Stimulated activated CD4-positive, alpha-beta T cell treated with anti-CD3 and anti-CD28 coated beads, Interleukin-4, amount 100 ng/mL, for 48 hours (primary cell): Measurements from ENCODE around the gene CST1.
A peak's percentile ranks its signal among the peaks of the same experiment; 100 is the strongest.
"Not testable (repeated sequence)": the region's sequence is repeated elsewhere in the genome, so short reads cannot be mapped to it uniquely, and the experiment has no call there.

Source experiments
- DNase-seq, 2 donors: peaks; one replicate each; pipeline ENCODE4 v3.0.0-alpha.2; 2020; ENCODE audit warnings: low read depth in 2 of 2

CST1 gene

GRCh38 chr20:23755131-23755611 is 4.4 kb upstream of the CST1 start:
- DNase-seq = not testable (repeated sequence)

- DNase-seq = no peak
Observed at GRCh38 chr20:23754731-23755130, 4.0 kb upstream of the CST1 start.

DNA sequence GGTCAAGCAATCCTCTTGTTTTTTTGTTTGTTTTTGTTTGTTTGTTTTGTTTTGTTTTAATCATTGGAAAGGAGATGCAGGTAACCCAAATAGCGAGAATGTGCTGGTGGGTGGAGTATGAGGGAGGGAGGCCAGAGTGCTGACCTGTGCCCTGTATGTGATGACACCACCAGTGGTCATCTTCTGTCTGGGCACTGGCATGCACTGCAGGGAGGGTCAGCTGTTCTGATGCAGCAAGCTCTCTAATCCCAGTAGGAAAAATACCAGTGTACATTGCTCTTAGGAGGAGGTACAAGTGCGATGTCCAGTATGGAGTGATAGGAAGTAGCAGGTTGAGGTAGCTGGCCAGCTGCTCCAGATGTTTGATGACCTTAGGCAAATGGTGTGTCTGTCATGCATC is 2.9 kb upstream of the CST1 start:
- DNase-seq = no peak

DNA sequence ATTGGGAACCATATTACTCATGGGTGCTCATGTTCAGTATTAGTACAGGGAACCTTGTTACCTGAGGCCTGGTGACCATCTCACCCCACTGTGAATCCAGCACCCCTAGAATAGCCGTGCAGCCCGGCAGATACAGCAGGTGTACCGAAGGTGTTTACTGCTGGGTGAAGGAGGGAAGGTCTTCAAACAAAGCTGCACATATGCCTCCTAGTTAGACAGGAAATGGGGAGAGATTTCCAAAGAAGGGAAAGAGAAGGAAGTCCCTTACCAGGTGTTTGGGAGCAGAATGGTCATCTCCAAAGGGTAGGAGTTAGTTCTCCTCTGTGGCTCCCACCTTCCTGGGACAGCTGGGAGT is 2.4 kb upstream of the CST1 start:
- DNase-seq = no peak

DNA sequence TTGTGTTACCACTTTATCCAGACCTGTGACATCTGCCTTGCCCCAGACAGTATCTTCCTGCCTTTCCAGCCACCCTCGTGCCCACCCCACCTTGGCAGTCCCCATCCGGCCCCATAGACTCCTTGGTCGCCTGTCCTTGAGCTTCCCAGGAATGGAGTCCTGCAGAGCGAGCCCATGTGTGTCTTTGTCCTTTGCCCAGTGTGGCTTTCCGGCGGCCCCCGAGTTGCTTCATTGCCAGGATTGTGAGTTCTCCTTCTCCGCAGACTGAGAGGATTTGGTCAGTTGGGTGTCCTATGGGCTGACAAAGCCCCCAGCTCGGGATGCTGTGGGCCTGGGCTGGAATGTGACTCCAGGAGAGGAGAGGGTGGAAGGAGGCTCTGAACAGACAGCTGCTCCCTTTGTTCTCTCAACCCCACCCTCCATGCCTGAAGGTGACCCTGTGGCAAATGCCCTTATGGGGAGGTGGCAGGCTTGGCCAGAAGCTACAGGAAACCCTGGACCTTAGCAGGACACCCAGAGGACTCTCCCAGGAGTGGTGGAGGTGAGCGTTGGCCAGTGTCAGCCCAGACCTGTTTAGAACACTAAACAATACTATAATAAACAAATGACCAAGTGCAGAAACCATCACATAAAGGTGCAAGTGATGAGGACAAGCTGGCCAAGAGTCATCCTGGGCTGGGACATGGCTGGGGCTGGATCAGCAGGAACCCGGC is 1.9 kb upstream of the CST1 start:
- no peak for DNase-seq

GRCh38 chr20:23752019-23752418 is 1.3 kb upstream of the CST1 start:
- no peak for DNase-seq

GRCh38 chr20:23749746-23750145 is 989 bp downstream of the CST1 start:
- DNase-seq = no peak

GRCh38 chr20:23748975-23749374 is 1.8 kb downstream of the CST1 start:
- DNase-seq = not testable (repeated sequence)

DNA sequence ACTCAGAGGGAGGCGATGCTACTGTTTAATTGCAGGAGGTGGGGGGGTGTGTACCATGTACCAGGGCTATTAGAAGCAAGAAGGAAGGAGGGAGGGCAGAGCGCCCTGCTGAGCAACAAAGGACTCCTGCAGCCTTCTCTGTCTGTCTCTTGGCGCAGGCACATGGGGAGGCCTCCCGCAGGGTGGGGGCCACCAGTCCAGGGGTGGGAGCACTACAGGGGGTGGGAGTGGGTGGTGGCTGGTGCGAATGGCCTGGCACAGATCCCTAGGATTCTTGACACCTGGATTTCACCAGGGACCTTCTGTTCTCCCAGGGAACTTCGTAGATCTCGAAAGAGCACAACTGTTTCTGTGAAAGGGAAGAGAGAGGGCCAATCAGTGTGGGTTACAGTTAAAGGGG is 3.2 kb downstream of the CST1 start:
- DNase-seq = not testable (repeated sequence)

- DNase-seq = not testable (repeated sequence)
Observed at GRCh38 chr20:23747092-23747491, 3.6 kb downstream of the CST1 start.

DNA sequence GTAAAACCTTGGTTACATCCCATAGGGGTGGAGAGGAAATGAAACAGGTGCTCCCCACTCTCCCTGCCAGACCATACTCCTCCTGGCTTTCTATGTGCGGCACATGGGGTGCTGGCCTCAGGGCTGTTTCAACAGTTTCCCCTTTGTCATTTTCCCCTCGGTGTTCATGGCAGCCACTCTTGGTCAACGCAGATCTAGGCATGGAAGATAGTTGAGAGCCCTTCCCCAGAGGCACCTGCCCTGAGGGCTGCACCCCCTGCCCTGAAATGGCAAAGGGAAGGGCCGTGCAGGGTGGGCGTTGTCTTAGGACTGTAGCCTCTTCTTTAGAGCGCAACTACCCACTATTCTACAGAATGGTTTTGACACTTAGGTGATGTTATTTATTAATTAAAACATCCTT is 4.4 kb downstream of the CST1 start:
- DNase-seq = no peak

GRCh38 chr20:23745247-23745646 is 5.5 kb downstream of the CST1 start:
- DNase-seq = no peak

GRCh38 chr20:23744817-23745216 is 5.9 kb downstream of the CST1 start:
- no peak for DNase-seq

- not testable (repeated sequence) for DNase-seq
Observed at GRCh38 chr20:23735391-23735790, 15.3 kb downstream of the CST1 start.

DNA sequence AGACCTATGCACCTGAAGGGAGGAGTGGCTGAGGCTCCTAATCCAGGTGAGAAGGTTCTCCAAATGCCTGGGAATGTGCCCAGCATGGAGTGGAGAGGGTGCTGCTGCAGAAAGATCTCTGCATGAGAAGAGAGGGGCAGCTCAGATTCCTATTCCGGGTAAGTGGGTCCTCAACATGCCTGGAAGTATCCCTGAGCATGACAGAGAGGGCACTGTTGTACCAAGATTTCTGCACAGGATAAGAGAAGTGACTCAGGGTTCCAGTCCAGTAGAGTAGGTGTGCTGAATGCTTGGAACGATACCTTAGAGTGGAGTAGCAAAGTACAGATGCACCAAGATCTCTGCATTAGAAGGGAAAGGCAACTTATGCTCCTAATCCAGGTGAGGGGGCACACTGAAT is 15.8 kb downstream of the CST1 start:
- not testable (repeated sequence) for DNase-seq

- DNase-seq = not testable (repeated sequence)
Observed at GRCh38 chr20:23734440-23734839, 16.3 kb downstream of the CST1 start.

DNA sequence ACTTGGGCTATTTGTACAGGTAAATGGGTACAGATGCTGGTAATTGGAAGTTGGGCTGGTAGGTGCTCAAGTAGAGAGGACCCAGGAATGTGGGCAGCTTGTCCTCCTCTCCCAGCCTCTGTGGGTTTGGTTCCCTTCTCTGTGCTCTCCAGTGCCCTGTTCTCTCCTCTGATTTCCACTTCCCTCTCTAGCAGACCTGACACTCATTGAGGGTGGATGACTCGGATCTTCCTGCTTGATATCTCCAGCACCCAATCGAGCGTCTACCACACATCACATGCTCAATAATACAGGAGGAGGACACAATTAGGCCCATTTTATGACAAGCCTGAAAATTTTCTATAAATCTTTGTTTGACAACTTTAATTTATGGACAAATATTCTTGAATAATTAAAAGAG is 23.7 kb downstream of the CST1 start:
- DNase-seq = no peak

- DNase-seq = no peak
Observed at GRCh38 chr20:23725102-23725501, 25.6 kb downstream of the CST1 start.

DNA sequence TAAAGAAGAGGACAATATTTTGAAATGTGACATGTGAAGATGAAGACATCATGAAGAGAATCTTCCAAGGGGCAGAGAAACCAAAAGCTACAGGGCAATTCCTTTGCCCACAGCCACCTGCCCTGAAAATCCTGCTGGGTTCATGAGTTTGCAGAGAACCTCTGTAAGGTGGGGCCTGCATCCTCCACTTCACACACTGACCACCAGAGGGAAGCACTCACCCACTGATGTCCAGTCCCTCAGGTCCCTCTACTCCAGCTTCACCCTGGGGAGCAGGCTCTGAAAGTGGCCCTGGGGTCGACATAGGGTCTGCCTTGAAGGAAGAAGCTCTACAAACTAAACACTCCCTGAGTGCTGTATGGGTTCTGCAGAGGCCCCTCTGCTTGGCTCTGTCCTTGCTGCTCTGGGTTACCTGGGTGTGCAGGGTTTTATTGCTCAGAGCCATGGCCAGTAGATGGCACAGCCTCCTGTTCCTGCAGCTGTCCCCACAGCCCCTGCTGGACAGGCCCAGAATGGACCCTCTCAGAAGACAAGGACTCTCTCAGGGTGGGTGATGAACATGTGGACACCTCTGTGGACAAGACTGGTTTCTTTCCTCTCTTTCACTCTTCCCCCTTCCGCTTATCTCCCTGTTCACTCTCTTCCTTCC is 27.0 kb downstream of the CST1 start:
- DNase-seq = peak; percentile 7 to 28

- not testable (repeated sequence) for DNase-seq
Observed at GRCh38 chr20:23722851-23723250, 27.9 kb downstream of the CST1 start.

GRCh38 chr20:23721962-23722361 is 28.8 kb downstream of the CST1 start:
- no peak for DNase-seq

DNA sequence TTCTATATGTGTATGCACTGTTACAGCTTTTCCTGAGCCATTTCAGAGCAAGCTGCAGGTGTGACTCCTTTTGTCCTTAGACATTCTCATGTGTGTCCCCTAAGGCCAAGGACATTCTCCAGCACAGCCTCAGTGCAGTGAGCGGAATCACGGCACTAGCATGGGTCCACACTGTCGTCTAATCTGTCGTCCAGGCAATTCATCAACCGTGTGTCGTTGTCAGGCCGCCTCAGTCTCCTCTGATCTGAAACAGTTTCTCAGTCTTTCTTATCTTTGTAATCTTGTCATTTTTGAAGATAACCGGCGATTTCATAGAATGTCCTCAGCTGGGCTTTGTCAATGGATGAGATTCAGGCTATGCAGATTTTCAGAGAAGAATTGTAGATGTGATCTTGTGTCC is 31.4 kb downstream of the CST1 start:
- not testable (repeated sequence) for DNase-seq

- not testable (repeated sequence) for DNase-seq
Observed at GRCh38 chr20:23711778-23712177, 39.0 kb downstream of the CST1 start.
